Measurements from ENCODE around the gene GAB1. TPM values are rescaled to one million over a fixed set of nuclear protein-coding genes. Genes with fewer than 3 reads are reported as not detected.

Gene GAB1
- total RNA-seq, 2 donors from 2014 or later = 1.5 to 1.6 TPM

DNA sequence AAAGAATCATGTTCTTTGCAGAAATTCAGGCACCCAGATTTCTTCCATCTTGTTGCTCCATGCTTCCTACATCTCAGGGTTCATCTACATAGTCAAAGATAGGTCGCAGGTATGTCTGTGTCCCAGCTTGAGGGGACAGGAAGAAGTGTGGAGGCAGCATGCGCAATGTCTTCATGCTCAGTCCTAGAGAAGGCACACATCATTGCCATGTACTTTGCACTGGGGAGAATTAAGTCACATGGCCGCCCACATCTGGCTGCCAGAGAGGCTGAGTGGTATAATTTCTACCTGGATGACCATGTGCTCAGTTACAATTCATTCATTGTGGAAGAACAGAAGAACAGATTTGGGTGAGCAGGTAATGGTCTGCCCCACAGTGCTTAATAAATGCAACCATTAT lies 54.1 kb downstream of the GAB1 start:
- Mint-ChIP-seq H3K4me3 (no peak overlapping the region), H3K36me3 (ENCODE audit: insufficient read depth in 2 of 2) (no peaks in the 10 kb centered on the region), H3K27me3 (ENCODE audit: low read depth) (peaks cover 30% of the 10 kb centered on the region), H3K27ac (no peak overlapping the region), H3K9me3 (no peaks in the 10 kb centered on the region), H3K4me1 (ENCODE audit: low read depth) (no peaks in the 10 kb centered on the region)
- DNase-seq (no peak), ATAC-seq (replicated peaks in 1 of 2) (no peak)

DNA sequence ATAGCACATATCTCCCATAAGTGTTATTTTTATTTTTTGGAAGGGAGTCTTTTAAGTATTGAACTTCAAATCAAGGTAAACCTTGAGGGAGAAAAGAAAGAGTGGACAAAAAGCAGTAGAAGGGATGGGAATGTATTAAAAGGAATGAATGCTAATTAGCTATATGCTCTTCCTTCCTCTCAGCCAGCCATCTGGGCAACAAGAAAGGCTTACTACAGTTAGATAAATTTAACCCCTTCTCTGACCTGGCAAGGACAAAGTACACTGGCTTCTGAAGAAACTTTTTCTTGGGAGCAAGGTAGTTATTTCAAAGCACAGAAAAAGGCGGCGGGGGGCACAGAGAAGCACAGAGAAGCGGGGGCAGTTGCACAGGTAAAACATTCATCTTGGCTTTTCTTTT lies 54.6 kb downstream of the GAB1 start:
- Mint-ChIP-seq H3K36me3 (ENCODE audit: insufficient read depth in 2 of 2) (no peaks in the 10 kb centered on the region), H3K9me3 (no peaks in the 10 kb centered on the region), H3K27ac (no peak overlapping the region), H3K4me1 (ENCODE audit: low read depth) (no peaks in the 10 kb centered on the region), H3K4me3 (no peak overlapping the region), H3K27me3 (ENCODE audit: low read depth) (peaks cover 35% of the 10 kb centered on the region)
- no peak for DNase-seq
- ATAC-seq (replicated peaks in 1 of 2) = no peak

GRCh38 chr4:143391895-143392294 lies 55.2 kb downstream of the GAB1 start:
- ATAC-seq (replicated peaks in 1 of 2) (no peak), DNase-seq (no peak)
- no peaks in the 10 kb centered on the region for H3K4me1 Mint-ChIP-seq (ENCODE audit: low read depth)
- peaks cover 41% of the 10 kb centered on the region for H3K27me3 Mint-ChIP-seq (ENCODE audit: low read depth)
- no peaks in the 10 kb centered on the region for H3K36me3 Mint-ChIP-seq (ENCODE audit: insufficient read depth in 2 of 2)
- no peaks in the 10 kb centered on the region for H3K9me3 Mint-ChIP-seq
- no peak overlapping the region for H3K4me3 Mint-ChIP-seq
- H3K27ac Mint-ChIP-seq = no peak overlapping the region

DNA sequence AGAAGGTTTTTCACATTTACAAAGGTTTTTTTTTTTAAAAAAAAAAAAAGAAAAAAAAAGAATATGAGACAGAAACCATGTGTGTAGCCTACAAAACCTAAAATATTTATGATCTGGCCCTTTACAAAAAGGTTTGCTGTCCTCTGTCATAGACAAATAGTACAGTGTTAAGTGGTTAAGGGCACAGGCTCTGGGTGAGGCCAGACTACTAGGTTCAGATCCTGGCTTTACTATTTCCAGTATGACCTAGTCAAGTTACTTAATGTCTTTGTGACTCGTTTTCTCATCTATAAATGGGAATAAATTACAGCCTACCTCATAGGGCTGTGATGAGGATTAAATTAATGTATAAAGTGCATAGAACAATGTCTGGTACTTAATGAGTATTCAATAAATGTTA lies 56.5 kb downstream of the GAB1 start:
- Mint-ChIP-seq H3K36me3 (ENCODE audit: insufficient read depth in 2 of 2) (no peaks in the 10 kb centered on the region), H3K9me3 (no peaks in the 10 kb centered on the region), H3K27me3 (ENCODE audit: low read depth) (peaks cover 50% of the 10 kb centered on the region), H3K4me3 (no peak overlapping the region), H3K27ac (no peak overlapping the region), H3K4me1 (ENCODE audit: low read depth) (no peaks in the 10 kb centered on the region)
- no peak for DNase-seq
- ATAC-seq (replicated peaks in 1 of 2) = no peak

- Mint-ChIP-seq H3K9me3 (no peaks in the 10 kb centered on the region), H3K4me3 (no peak overlapping the region), H3K27me3 (ENCODE audit: low read depth) (peaks cover 53% of the 10 kb centered on the region), H3K36me3 (ENCODE audit: insufficient read depth in 2 of 2) (no peaks in the 10 kb centered on the region), H3K27ac (no peak overlapping the region), H3K4me1 (ENCODE audit: low read depth) (no peaks in the 10 kb centered on the region)
- ATAC-seq (replicated peaks in 1 of 2) (no peak), DNase-seq (no peak)
These were observed 58.2 kb downstream of the GAB1 start for GRCh38 chr4:143394739-143395453.

DNA sequence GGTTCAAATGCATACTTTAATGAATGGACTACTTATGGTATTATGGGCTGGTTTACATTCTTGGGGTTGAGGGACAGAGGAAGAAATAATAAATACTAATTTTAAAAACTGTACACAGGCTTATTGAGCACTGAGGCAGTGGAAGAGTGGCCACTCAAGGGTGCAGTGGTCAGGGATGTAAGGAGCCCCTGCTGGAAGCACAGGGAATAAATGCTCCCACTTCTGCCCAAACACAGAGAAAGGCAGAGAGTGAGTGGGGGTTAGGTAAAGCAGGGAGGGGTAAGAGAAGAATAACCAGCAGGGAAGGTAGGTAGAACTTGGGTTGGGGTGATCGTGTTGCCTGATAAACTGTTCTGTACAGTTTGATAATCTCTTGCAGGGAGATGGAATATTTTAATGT lies 60.0 kb downstream of the GAB1 start:
- Mint-ChIP-seq H3K27me3 (ENCODE audit: low read depth) (peaks cover 41% of the 10 kb centered on the region), H3K36me3 (ENCODE audit: insufficient read depth in 2 of 2) (no peaks in the 10 kb centered on the region), H3K4me3 (no peak overlapping the region), H3K4me1 (ENCODE audit: low read depth) (no peaks in the 10 kb centered on the region), H3K27ac (no peak overlapping the region), H3K9me3 (no peaks in the 10 kb centered on the region)
- ATAC-seq (replicated peaks in 1 of 2) (no peak), DNase-seq (no peak)

DNA sequence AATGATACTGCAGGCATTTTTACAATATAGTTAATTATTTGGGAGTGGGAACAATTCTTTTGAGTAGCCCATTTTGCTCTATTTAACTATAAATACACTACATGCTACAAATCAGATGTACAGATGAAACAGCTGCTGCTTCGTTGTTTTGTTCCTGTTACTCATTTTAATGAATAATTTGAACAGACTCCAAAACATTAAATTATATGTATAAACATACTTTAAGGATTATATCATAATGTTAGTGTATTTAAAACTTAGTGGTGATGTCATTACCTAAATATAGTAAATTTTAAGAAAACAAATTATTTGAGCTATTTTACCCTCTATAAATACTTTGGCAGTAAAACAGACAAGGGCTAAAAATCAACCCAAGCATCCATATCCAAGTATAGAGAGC lies 60.7 kb downstream of the GAB1 start:
- Mint-ChIP-seq H3K27me3 (ENCODE audit: low read depth) (peaks cover 38% of the 10 kb centered on the region), H3K4me1 (ENCODE audit: low read depth) (no peaks in the 10 kb centered on the region)
- ATAC-seq (replicated peaks in 1 of 2) = no peak

DNA sequence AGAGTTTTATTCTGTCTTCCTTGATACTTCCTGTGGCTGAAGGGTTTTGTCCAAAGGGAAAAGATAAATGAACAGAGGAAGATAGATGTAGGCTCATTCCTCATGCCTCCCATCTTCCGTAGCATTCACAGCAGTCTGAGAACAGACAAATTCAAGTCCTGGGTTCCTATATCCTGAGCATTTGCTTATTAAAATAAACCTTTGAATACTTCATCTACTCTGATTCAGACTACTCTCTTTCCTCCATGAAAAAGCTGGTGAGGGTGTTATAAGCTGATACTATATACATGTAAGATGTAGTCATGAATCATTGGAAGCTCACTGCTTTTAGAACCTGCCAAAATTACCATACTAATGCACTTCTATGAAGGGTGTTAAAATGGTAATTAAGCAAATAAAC lies 61.2 kb downstream of the GAB1 start:
- no peaks in the 10 kb centered on the region for H3K36me3 Mint-ChIP-seq (ENCODE audit: insufficient read depth in 2 of 2)
- ATAC-seq (replicated peaks in 1 of 2) (no peak), DNase-seq (no peak)
- no peak overlapping the region for H3K4me3 Mint-ChIP-seq
- H3K27ac Mint-ChIP-seq = no peak overlapping the region
- H3K27me3 Mint-ChIP-seq (ENCODE audit: low read depth) = peaks cover 38% of the 10 kb centered on the region
- peaks cover 5% of the 10 kb centered on the region for H3K4me1 Mint-ChIP-seq (ENCODE audit: low read depth)
- no peaks in the 10 kb centered on the region for H3K9me3 Mint-ChIP-seq

More for the DNA sequence above, 60.7 kb downstream of the GAB1 start:
- Mint-ChIP-seq H3K36me3 (ENCODE audit: insufficient read depth in 2 of 2) (no peaks in the 10 kb centered on the region), H3K4me3 (no peak overlapping the region), H3K27ac (no peak overlapping the region), H3K9me3 (no peaks in the 10 kb centered on the region)
- DNase-seq = no peak

GRCh38 chr4:143399113-143399949 lies 62.7 kb downstream of the GAB1 start:
- Mint-ChIP-seq H3K4me1 (ENCODE audit: low read depth) (peaks cover 14% of the 10 kb centered on the region), H3K4me3 (no peak overlapping the region), H3K27me3 (ENCODE audit: low read depth) (peaks cover 31% of the 10 kb centered on the region), H3K36me3 (ENCODE audit: insufficient read depth in 2 of 2) (no peaks in the 10 kb centered on the region), H3K27ac (no peak overlapping the region), H3K9me3 (no peaks in the 10 kb centered on the region)
- DNase-seq (peak in 1 of 2 donors; percentile 5), ATAC-seq (replicated peaks in 1 of 2) (peak; percentile 45 to 52)

GRCh38 chr4:143400082-143400481 lies 63.4 kb downstream of the GAB1 start:
- DNase-seq (no peak), ATAC-seq (replicated peaks in 1 of 2) (no peak)
- H3K4me3 Mint-ChIP-seq = no peak overlapping the region
- peaks cover 26% of the 10 kb centered on the region for H3K27me3 Mint-ChIP-seq (ENCODE audit: low read depth)
- no peaks in the 10 kb centered on the region for H3K36me3 Mint-ChIP-seq (ENCODE audit: insufficient read depth in 2 of 2)
- H3K27ac Mint-ChIP-seq = no peak overlapping the region
- peaks cover 18% of the 10 kb centered on the region for H3K4me1 Mint-ChIP-seq (ENCODE audit: low read depth)
- no peaks in the 10 kb centered on the region for H3K9me3 Mint-ChIP-seq

DNA sequence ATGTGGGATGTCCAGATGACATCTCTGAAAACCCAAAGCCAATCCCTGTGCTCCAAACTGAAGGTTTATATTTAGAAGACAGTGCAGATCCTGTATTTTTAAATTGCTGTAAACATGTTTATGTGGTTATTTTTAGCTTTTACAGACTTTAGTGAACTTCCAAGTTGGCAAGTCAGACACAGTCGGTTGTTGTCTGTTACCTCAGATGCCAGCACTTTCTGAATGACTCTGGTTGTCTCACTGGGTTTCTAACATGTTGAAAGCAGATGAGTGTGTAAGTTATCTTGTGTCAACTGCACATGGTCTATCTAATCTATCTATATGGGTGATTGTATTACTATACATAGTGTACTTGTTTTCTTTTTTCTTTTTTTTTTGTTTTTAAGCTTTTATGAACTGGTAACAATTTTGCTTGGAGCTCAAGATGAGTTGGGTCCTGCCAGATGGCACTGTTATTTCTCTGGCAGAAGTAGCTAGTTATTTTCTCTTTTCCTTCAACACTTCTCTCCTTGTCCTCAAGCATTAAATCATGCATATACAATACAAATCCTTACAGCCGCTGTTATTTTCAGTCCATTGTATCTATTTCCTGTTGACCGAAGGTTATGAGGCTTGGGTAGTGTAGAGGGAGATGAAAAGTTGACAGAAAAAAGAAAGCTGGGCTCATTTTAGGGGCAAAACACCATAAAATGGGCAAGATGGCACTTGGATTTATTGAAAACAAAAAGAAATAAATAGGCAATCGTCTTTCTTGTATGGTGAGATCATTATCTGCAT lies 66.3 kb downstream of the GAB1 start:
- no peaks in the 10 kb centered on the region for H3K36me3 Mint-ChIP-seq (ENCODE audit: insufficient read depth in 2 of 2)
- no peak overlapping the region for H3K27ac Mint-ChIP-seq
- peaks cover 28% of the 10 kb centered on the region for H3K4me1 Mint-ChIP-seq (ENCODE audit: low read depth)
- DNase-seq = no peak
- H3K4me3 Mint-ChIP-seq = peak overlapping the region; percentile 11 to 49
- H3K27me3 Mint-ChIP-seq (ENCODE audit: low read depth) = peaks cover 5% of the 10 kb centered on the region
- H3K9me3 Mint-ChIP-seq = no peaks in the 10 kb centered on the region
- peak; percentile 73 to 76 for ATAC-seq (replicated peaks in 1 of 2)

GRCh38 chr4:143403553-143403820 lies 66.8 kb downstream of the GAB1 start:
- Mint-ChIP-seq H3K27ac (no peak overlapping the region), H3K4me3 (peak overlapping the region; percentile 11 to 49), H3K9me3 (no peaks in the 10 kb centered on the region), H3K27me3 (ENCODE audit: low read depth) (no peaks in the 10 kb centered on the region), H3K4me1 (ENCODE audit: low read depth) (peaks cover 28% of the 10 kb centered on the region), H3K36me3 (ENCODE audit: insufficient read depth in 2 of 2) (no peaks in the 10 kb centered on the region)
- ATAC-seq (replicated peaks in 1 of 2) = no peak
- DNase-seq = no peak

- no peak for ATAC-seq (replicated peaks in 1 of 2)
- no peak overlapping the region for H3K27ac Mint-ChIP-seq
- no peaks in the 10 kb centered on the region for H3K36me3 Mint-ChIP-seq (ENCODE audit: insufficient read depth in 2 of 2)
- H3K4me3 Mint-ChIP-seq = no peak overlapping the region
- H3K4me1 Mint-ChIP-seq (ENCODE audit: low read depth) = peaks cover 28% of the 10 kb centered on the region
- peaks cover 10% of the 10 kb centered on the region for H3K27me3 Mint-ChIP-seq (ENCODE audit: low read depth)
- no peak for DNase-seq
- no peaks in the 10 kb centered on the region for H3K9me3 Mint-ChIP-seq
These were observed 67.9 kb downstream of the GAB1 start for GRCh38 chr4:143404555-143404954.
